ENCODE measurements around the gene FBLN1.

DNA sequence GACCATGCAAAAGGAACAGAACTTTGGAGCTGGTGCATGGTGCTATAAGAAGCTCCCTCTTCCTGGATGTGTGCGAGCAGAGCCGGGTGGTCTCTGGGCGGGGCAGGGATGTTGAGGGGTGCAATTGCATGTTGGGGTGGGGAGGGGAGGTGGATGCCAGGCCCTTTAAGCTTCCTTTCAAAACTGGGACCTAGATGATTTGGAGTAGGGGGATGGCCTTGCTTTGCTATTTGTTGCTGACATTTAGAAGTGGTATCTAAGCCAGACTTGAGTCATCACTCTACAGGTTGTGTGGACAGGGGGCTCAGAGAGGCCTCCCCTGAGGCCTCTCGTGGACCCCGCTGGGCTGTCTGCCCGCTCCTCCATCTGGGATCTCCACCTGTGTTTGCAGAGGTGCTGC, 24.8 kb downstream of the FBLN1 start:
- TF ChIP-seq CTCF (IDR thresholded peaks at IDR 0.05), result no peak
- no peak for TF ChIP-seq ZFX (IDR thresholded peaks at IDR 0.05; ENCODE audit: borderline replicate concordance)
